HG02852 (cell line): ENCODE data around the gene SHMT2.
A peak's percentile ranks its signal among the peaks of the same experiment; 100 is the strongest.

Experiments used
- ATAC-seq: cut with Tn5 transposase; IDR thresholded peaks from one replicate; pipeline ENCODE4 v1.9.1; 2021; ENCODE audit warnings: mild to moderate bottlenecking, moderate library complexity; ENCODE audit not compliant: unreplicated experiment

SHMT2 gene

GRCh38 chr12:57229634-57230380 lies at the start of gene SHMT2:
Gene SHMT2 (plus strand): TSS chr12:57229711. CDS start chr12:57229779, 68 bp downstream.
- ATAC-seq, result peak; percentile 65

DNA sequence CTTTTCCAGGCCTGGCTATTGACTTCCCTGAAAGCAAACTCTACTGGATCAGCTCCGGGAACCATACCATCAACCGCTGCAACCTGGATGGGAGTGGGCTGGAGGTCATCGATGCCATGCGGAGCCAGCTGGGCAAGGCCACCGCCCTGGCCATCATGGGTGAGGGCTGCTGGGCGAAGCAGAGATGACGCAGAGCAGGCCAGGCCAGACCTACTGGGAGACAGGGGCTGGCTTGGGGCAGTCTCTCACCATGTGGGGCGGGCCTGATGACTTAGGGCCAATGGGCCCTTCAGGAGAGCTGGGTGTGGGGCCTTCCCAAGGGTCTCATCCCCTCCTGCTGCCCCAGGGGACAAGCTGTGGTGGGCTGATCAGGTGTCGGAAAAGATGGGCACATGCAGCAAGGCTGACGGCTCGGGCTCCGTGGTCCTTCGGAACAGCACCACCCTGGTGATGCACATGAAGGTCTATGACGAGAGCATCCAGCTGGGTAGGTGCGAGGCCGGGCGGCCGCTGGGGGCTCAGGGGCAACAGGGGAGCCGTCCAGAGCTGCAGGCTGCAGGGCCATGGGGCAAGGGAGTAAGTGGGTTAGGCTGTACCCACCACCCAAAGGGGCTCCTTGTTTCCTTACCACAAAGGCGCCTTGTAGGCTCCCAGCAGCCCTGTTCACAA lies 49.1 kb upstream of the SHMT2 start:
- ATAC-seq, result no peak

GRCh38 chr12:57181072-57181471 lies 48.4 kb upstream of the SHMT2 start:
- no peak for ATAC-seq

DNA sequence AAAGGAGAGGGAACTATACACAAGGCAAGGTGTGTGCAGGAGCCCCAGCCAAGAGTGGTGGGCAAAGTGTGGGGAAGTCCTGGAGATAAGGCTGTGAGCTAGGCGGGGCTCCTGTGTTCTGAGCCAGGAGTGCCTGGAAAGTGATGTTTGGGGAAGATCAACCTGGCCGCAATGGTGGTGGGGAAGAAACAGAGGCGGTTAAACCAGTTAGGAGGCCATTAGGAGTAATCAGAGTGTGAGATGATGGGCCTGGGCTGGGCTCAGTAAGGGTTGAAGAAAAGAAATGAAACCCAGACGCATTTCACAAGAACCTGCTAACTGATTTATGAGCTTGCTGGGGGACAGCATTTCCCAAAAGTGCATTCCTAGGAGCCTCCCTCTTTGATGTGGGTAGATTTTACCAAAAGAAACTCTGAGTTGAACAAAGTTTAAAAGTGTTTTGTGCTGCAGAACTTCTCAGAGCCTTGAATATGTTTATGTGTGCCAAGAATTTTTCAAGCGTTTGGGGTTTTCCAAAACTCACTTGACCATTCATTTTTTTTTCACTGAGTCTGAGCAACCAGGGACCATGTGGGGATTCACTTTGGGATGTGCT lies 47.9 kb upstream of the SHMT2 start:
- ATAC-seq, result no peak

DNA sequence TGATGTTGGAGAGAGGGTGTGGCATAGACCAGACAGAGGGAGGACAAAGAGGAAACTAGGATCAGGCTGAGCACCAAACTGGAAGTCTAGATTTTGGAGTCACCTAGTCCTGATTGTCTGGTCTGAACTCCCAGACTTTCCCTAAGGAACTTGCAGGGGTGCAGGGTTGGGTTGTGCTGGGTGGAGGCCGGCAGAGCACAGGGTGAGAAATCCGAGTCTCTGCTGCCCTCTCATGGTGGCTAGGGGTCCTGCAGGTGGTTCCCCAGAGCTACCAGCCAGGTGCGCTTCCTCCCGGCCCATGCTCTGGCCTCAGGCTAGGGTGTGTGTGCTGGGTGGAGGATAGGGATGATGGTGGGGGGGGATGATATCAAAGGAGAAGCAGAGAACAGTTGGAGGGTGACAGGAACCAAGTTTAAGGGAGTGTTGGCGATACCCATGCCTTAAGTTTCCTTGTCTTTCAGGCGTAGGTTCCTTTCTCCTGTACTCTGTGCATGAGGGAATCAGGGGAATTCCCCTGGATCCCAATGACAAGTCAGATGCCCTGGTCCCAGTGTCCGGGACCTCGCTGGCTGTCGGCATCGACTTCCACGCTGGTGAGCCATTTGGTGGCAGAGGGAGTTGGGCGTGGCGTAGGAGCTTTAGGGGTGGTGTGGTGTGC lies 46.5 kb upstream of the SHMT2 start:
- ATAC-seq, result peak; percentile 91

- ATAC-seq, result no peak
Measured at GRCh38 chr12:57183939-57184725, 45.4 kb upstream of the SHMT2 start.

DNA sequence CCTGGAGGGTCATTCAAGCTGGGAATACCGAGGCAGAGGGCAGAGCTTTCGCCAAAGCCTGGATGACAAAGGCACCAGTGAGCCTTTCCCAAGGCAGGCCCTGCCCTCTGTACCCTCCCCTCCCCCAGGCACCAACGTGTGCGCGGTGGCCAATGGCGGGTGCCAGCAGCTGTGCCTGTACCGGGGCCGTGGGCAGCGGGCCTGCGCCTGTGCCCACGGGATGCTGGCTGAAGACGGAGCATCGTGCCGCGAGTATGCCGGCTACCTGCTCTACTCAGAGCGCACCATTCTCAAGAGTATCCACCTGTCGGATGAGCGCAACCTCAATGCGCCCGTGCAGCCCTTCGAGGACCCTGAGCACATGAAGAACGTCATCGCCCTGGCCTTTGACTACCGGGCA lies 44.1 kb upstream of the SHMT2 start:
- ATAC-seq, result no peak

DNA sequence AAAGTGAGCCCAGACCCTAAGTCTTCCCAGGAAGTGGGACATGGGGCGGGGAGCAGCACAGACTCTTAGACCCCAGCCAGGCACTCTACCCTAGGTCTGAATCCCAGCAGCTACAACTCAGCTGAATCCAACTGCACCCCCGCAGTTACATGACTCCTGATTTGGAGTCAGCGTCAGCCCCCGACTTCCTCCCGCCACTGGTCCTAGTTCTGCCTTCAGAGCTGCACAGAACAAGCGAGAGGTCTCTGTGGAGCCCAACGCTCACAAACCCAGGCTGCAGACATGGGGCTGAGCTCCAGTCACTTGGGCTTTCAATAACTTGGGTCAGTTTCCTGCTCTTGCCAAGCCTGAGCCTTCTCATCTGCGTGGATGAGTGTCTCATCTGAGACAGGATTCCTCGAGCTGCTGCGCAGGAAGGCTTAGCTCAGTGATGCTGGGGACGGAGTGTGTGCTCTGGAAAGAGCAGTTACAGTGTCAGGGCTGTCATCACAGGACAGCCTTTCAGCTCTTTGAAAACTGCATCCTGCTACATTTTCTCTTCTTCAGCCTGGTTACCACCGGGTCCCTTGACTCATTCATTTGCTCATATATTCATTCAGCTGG lies 43.5 kb upstream of the SHMT2 start:
- ATAC-seq, result no peak

GRCh38 chr12:57187222-57188089 lies 42.1 kb upstream of the SHMT2 start:
- no peak for ATAC-seq

- ATAC-seq, result no peak
Measured at GRCh38 chr12:57188090-57188425, 41.5 kb upstream of the SHMT2 start.

DNA sequence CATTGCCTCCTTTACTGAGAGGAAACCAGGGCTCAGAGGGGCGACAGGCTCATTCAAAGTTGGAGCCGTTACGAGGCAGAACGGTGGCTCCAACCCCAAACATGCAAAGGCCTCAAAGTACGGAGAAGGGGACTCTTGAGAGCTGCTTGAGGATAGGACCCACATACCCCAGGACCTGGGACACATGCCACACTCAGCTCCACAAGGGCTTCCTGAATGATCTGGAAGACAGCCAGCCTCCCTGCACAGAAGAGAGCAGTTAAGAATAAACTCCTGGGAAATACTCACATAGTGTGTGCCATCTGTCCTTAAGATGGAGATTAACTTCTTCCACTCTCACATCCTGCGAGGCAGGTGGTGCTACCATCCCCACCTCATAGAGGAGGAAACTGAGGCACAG lies 39.5 kb upstream of the SHMT2 start:
- ATAC-seq, result no peak

- ATAC-seq, result no peak
Measured at GRCh38 chr12:57190821-57191220, 38.7 kb upstream of the SHMT2 start.

DNA sequence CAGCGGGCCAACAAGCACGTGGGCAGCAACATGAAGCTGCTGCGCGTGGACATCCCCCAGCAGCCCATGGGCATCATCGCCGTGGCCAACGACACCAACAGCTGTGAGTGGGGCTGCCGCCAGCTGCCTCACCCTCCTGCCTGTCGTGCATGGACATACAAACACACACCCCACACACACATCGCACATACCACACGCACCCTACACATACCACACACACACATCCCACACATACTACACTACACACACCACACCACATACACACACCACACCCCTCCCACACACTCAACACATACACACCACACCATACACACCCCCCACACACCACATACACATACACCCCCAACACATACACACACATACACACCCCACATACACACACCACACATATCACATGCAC lies 38.1 kb upstream of the SHMT2 start:
- ATAC-seq, result no peak

- ATAC-seq, result no peak
Measured at GRCh38 chr12:57192920-57193319, 36.6 kb upstream of the SHMT2 start.

DNA sequence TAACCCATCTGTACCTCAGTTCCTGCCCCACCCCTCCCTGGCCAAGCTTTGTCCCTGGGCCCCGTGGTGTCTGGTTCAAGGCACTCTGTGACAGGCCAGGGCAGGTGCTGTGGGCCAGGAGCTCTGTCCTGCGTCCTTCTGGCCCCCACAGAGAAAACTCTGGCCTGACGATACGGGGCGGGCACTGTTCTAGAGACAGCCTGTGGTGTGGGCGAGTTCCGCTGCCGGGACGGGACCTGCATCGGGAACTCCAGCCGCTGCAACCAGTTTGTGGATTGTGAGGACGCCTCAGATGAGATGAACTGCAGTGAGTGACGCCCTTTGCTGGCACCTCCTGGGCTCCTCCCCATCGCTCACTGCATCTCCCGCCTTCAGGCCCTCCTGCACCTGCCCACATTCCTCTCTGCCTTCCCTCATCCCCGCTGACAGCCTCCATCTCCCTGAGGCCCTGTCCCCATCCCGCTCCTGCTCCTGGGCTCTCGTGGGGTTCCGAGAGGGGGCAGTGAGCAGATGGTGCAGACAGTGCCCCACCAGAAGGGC lies 35.7 kb upstream of the SHMT2 start:
- no peak for ATAC-seq

- no peak for ATAC-seq
Measured at GRCh38 chr12:57194253-57194652, 35.3 kb upstream of the SHMT2 start.

- no peak for ATAC-seq
Measured at GRCh38 chr12:57195186-57195585, 34.3 kb upstream of the SHMT2 start.

- no peak for ATAC-seq
Measured at GRCh38 chr12:57195611-57196371, 33.7 kb upstream of the SHMT2 start.

- no peak for ATAC-seq
Measured at GRCh38 chr12:57196439-57196838, 33.1 kb upstream of the SHMT2 start.
